Caco-2 (cell line): Measurements from ENCODE around the gene TAGAP. TPM values are rescaled to one million over a fixed set of nuclear protein-coding genes. Genes with fewer than 3 reads are reported as not detected.

Source experiments
- BruUV-seq: library from RNA; stranded (reverse); fragments of 400-500 nt; replicated peaks from 2 replicates; lab custom pipeline; 2021; lab: Mats Ljungman, UMichigan
- CTCF ChIA-PET: fragments of 300-600 bp; sonication (Branson Sonifier 250); formaldehyde crosslinking; loops from one replicate; lab custom pipeline; 2022; ENCODE audit warnings: antibody characterized with exemption; lab: Charles Lee
- POLR2A ChIA-PET: fragments of 300-600 bp; sonication (Branson Sonifier 250); formaldehyde crosslinking; loops from one replicate; lab custom pipeline; 2022; ENCODE audit warnings: antibody characterized with exemption; lab: Charles Lee
- DNase-seq, 2 experiments: peaks; one replicate each; pipeline versions ENCODE4 v3.0.0 to v3.0.0-alpha.2; 2020 to 2022
- H3K27me3 ChIP-seq: replicated peaks from 2 replicates; pipeline ENCODE4 v1.6.0; 2011; ENCODE audit warnings: low read length; ENCODE audit not compliant: control insufficient read depth, insufficient read depth
- H3K36me3 ChIP-seq: 2 replicates; pipeline ENCODE4 v1.5.1; 2011; ENCODE audit warnings: low read length; ENCODE audit not compliant: control insufficient read depth, insufficient read depth
- H3K4me1 ChIP-seq: fragments of 250-450 bp; sonication (Bioruptor Pico); 2 replicates; pipeline ENCODE4 v1.5.1; 2020; ENCODE audit warnings: mild to moderate bottlenecking
- H3K4me3 ChIP-seq: 2 replicates; pipeline ENCODE4 v1.5.1; 2011; ENCODE audit warnings: low read depth, mild to moderate bottlenecking, control low read depth, low read length
- H3K9me3 ChIP-seq: fragments of 250-450 bp; sonication (Bioruptor Pico); 2 replicates; pipeline ENCODE4 v1.5.1; 2020; ENCODE audit warnings: mild to moderate bottlenecking, moderate library complexity
- H3K27ac Mint-ChIP-seq: one replicate; pipeline ENCODE4 v1.8.0; 2022; ENCODE audit warnings: mixed read lengths; ENCODE audit not compliant: unreplicated experiment
- H3K27me3 Mint-ChIP-seq: one replicate; pipeline ENCODE4 v1.8.0; 2022; ENCODE audit warnings: mixed read lengths; ENCODE audit not compliant: insufficient read depth, unreplicated experiment
- H3K36me3 Mint-ChIP-seq: one replicate; pipeline ENCODE4 v1.8.0; 2022; ENCODE audit warnings: mild to moderate bottlenecking, mixed read lengths; ENCODE audit not compliant: insufficient read depth, unreplicated experiment
- H3K4me1 Mint-ChIP-seq: one replicate; pipeline ENCODE4 v1.8.0; 2022; ENCODE audit warnings: low read depth, mixed read lengths; ENCODE audit not compliant: unreplicated experiment
- H3K4me3 Mint-ChIP-seq: one replicate; pipeline ENCODE4 v1.8.0; 2022; ENCODE audit warnings: mild to moderate bottlenecking, moderate library complexity, mixed read lengths; ENCODE audit not compliant: unreplicated experiment
- H3K9me3 Mint-ChIP-seq: one replicate; pipeline ENCODE4 v1.8.0; 2022; ENCODE audit warnings: mixed read lengths; ENCODE audit not compliant: unreplicated experiment
- CTCF ChIP-seq, 2 experiments: fragments of 200-600 bp in 1 of 2; IDR thresholded peaks; 1 replicate in 1 of 2; 2 replicates in 1 of 2; pipeline versions ENCODE4 v1.5.1 to v1.8.0; 2011 to 2022; ENCODE audit warnings: antibody characterized with exemption in 1 of 2, control low read depth in 1 of 2, inconsistent platforms in 1 of 2, low read depth in 1 of 2, low read length in 1 of 2, mild to moderate bottlenecking in 1 of 2, moderate library complexity in 1 of 2; ENCODE audit not compliant: insufficient read depth in 1 of 2, severe bottlenecking in 1 of 2, unreplicated experiment in 1 of 2
- intact Hi-C: fragments of 100-400 bp; cut with micrococcal nuclease; formaldehyde crosslinking; loops from one replicate; pipeline ENCODE4 v1.10.0; 2022; ENCODE audit not compliant: unreplicated experiment
- total RNA-seq: library from RNA; stranded (reverse); gene quantifications from 2 replicates; pipeline ENCODE4 v1.2.3, GENCODE V29; 2022

The TAGAP gene
- total RNA-seq, 1 experiment from 2014 or later, result not detected

DNA sequence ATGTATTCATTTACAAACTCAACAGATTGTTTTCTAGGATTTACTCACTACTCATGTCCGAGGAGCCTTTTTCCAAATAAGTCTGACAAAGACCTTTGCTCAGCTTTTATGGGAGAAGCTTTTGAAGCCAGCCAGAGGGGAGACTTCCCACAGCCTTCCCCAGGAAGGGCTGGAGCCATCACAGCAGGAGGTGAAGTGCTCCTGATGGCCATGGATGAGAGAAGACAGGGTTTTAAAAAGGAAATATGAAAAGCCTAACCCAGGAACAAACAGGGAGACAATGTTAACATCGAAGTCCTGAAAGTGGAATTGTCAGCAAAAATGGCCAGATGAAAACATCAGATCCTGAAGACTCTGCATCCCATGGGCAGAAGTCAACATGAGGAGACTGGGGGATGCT, 11.6 kb upstream of the TAGAP start:
- Mint-ChIP-seq H3K9me3 (no peaks in the 10 kb centered on the region), H3K27me3 (peaks cover 26% of the 10 kb centered on the region), H3K4me1 (no peaks in the 10 kb centered on the region), H3K27ac (no peak overlapping the region), H3K4me3 (no peak overlapping the region), H3K36me3 (no peaks in the 10 kb centered on the region)
- Histone ChIP-seq H3K27me3 (no peaks in the 10 kb centered on the region), H3K9me3 (no peaks in the 10 kb centered on the region), H3K36me3 (no peaks in the 10 kb centered on the region), H3K4me3 (no peak overlapping the region), H3K4me1 (no peaks in the 10 kb centered on the region)
- no TSS peak for BruUV-seq
- intact Hi-C loops, result no loop called here
- ChIA-PET CTCF (no interaction called here), POLR2A (no interaction called here)
- no peak for TF ChIP-seq CTCF (IDR thresholded peaks at IDR 0.05; ENCODE audit: insufficient read depth in 1 of 2, low read depth in 1 of 2, low read length in 1 of 2, severe bottlenecking in 1 of 2, unreplicated experiment in 1 of 2)
- DNase-seq, result no peak

- no peaks in the 10 kb centered on the region for H3K36me3 Mint-ChIP-seq
- no peaks in the 10 kb centered on the region for H3K9me3 Mint-ChIP-seq
- POLR2A ChIA-PET, result no interaction called here
These were observed 11.2 kb upstream of the TAGAP start for GRCh38 chr6:159056003-159056402.

GRCh38 chr6:159053781-159054398, 9.1 kb upstream of the TAGAP start:
- ChIA-PET POLR2A (no interaction called here), CTCF (no interaction called here)
- no peak for DNase-seq
- TF ChIP-seq CTCF (IDR thresholded peaks at IDR 0.05; ENCODE audit: insufficient read depth in 1 of 2, low read depth in 1 of 2, low read length in 1 of 2, severe bottlenecking in 1 of 2, unreplicated experiment in 1 of 2), result no peak
- no peaks in the 10 kb centered on the region for H3K36me3 Mint-ChIP-seq
- H3K9me3 ChIP-seq, result no peaks in the 10 kb centered on the region
- H3K4me3 ChIP-seq, result no peak overlapping the region
- H3K4me1 ChIP-seq, result no peaks in the 10 kb centered on the region
- no peaks in the 10 kb centered on the region for H3K36me3 ChIP-seq
- H3K4me1 Mint-ChIP-seq, result no peaks in the 10 kb centered on the region
- intact Hi-C loops, result no loop called here
- H3K27me3 ChIP-seq, result no peaks in the 10 kb centered on the region
- H3K9me3 Mint-ChIP-seq, result no peaks in the 10 kb centered on the region
- H3K27me3 Mint-ChIP-seq, result peaks cover 17% of the 10 kb centered on the region
- H3K4me3 Mint-ChIP-seq, result no peak overlapping the region
- H3K27ac Mint-ChIP-seq, result no peak overlapping the region
- no TSS peak for BruUV-seq

More at GRCh38 chr6:159056003-159056402, 11.2 kb upstream of the TAGAP start:
- H3K27me3 Mint-ChIP-seq, result peaks cover 22% of the 10 kb centered on the region
- no peaks in the 10 kb centered on the region for H3K4me1 ChIP-seq
- no peaks in the 10 kb centered on the region for H3K36me3 ChIP-seq
- intact Hi-C loops, result no loop called here
- no peaks in the 10 kb centered on the region for H3K9me3 ChIP-seq
- H3K4me1 Mint-ChIP-seq, result no peaks in the 10 kb centered on the region
- BruUV-seq, result no TSS peak
- no peak overlapping the region for H3K4me3 ChIP-seq
- H3K27ac Mint-ChIP-seq, result no peak overlapping the region
- CTCF ChIA-PET, result no interaction called here
- H3K27me3 ChIP-seq, result no peaks in the 10 kb centered on the region
- no peak overlapping the region for H3K4me3 Mint-ChIP-seq
- no peak for DNase-seq
- TF ChIP-seq CTCF (IDR thresholded peaks at IDR 0.05; ENCODE audit: insufficient read depth in 1 of 2, low read depth in 1 of 2, low read length in 1 of 2, severe bottlenecking in 1 of 2, unreplicated experiment in 1 of 2), result no peak
